COLO668 (cell line): ENCODE results near the gene ACAP3.
"Not testable (repeated sequence)": the region's sequence is repeated elsewhere in the genome, so short reads cannot be mapped to it uniquely, and the experiment has no call there.

Source experiments
- DNase-seq: peaks from one replicate; lab custom pipeline; 2025; ENCODE audit not compliant: unreplicated experiment; lab: John Stamatoyannopoulos, UW

Gene ACAP3

GRCh38 chr1:1268284-1268682 lies 39.4 kb downstream of the ACAP3 start:
- no peak for DNase-seq

GRCh38 chr1:1267488-1268283 lies 40.0 kb downstream of the ACAP3 start:
- DNase-seq = no peak

GRCh38 chr1:1264868-1265272 lies 42.9 kb downstream of the ACAP3 start:
- DNase-seq = no peak

GRCh38 chr1:1264026-1264425 lies 43.7 kb downstream of the ACAP3 start:
- no peak for DNase-seq

- DNase-seq = no peak
Observed at GRCh38 chr1:1262758-1263157, 45.0 kb downstream of the ACAP3 start.

GRCh38 chr1:1262071-1262470 lies 45.7 kb downstream of the ACAP3 start:
- no peak for DNase-seq

- no peak for DNase-seq
Observed at GRCh38 chr1:1260843-1261560, 46.7 kb downstream of the ACAP3 start.

- no peak for DNase-seq
Observed at GRCh38 chr1:1259951-1260600, 47.7 kb downstream of the ACAP3 start.

GRCh38 chr1:1259540-1259939 lies 48.2 kb downstream of the ACAP3 start:
- no peak for DNase-seq

GRCh38 chr1:1259119-1259488 lies 48.6 kb downstream of the ACAP3 start:
- DNase-seq = no peak

- no peak for DNase-seq
Observed at GRCh38 chr1:1256956-1257871, 50.5 kb downstream of the ACAP3 start.

- no peak for DNase-seq
Observed at GRCh38 chr1:1255611-1256010, 52.1 kb downstream of the ACAP3 start.

GRCh38 chr1:1255078-1255477 lies 52.7 kb downstream of the ACAP3 start:
- DNase-seq = no peak

GRCh38 chr1:1254667-1254998 lies 53.1 kb downstream of the ACAP3 start:
- no peak for DNase-seq

GRCh38 chr1:1253972-1254666 lies 53.6 kb downstream of the ACAP3 start:
- no peak for DNase-seq

GRCh38 chr1:1253314-1253713 lies 54.4 kb downstream of the ACAP3 start:
- DNase-seq = no peak

GRCh38 chr1:1250786-1251284 lies 56.9 kb downstream of the ACAP3 start:
- peak; percentile 77 for DNase-seq

- DNase-seq = not testable (repeated sequence)
Observed at GRCh38 chr1:1248009-1248913, 59.5 kb downstream of the ACAP3 start.

GRCh38 chr1:1247341-1247913 lies 60.3 kb downstream of the ACAP3 start:
- no peak for DNase-seq
